Measurements from ENCODE around the gene TOLLIP. TPM values are rescaled to one million over a fixed set of nuclear protein-coding genes. Genes with fewer than 3 reads are reported as not detected.

Gene TOLLIP
- total RNA-seq, 1 donor from 2014 or later = 65.3 TPM

DNA sequence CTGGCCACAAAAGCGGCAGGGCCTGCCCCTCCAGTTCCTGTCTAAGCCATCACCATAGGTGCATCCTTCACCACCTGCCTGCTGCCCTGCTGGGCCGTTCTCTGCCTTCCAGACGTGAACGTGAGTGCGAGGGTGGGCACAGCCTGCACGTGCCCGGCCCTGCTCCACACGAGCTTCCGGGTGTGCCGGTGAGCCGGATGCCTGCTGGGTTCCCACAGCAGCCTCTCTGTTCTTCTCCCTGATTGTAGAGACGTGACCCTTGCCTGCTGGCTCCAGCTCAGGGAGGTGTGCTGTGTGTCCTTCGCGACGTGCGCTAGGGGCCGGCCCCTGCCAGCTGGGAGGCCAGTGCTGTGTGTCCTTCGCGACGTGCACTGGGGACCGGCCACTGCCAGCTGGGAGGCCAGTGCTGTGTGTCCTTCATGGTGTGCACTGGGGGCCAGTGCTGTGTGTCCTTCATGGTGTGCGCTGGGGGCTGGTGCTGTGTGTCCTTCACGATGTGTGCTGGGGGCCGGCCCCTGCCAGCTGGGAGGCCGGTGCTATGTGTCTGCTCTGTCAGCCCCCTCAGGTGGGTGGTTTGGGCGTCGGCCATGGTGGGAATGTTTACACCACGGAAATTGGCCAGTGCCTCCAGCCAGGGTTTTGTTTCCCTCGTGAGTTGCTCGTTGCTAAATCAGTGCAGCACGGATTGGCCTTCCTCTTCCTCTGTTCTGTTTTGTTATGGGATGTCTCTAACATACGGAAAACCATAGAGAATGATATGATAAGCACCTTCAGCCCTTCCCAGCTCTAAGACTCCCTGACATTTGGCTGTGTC, 44.9 kb upstream of the TOLLIP start:
- no peak overlapping the region for H3K4me3 Mint-ChIP-seq (ENCODE audit: unreplicated experiment)
- DNase-seq (ENCODE audit: low spot score) = no peak
- no peaks in the 10 kb centered on the region for H3K4me1 Mint-ChIP-seq (ENCODE audit: unreplicated experiment)
- peaks cover 4% of the 10 kb centered on the region for H3K36me3 Mint-ChIP-seq (ENCODE audit: low read depth, unreplicated experiment)
- TF ChIP-seq, protein P1, sequence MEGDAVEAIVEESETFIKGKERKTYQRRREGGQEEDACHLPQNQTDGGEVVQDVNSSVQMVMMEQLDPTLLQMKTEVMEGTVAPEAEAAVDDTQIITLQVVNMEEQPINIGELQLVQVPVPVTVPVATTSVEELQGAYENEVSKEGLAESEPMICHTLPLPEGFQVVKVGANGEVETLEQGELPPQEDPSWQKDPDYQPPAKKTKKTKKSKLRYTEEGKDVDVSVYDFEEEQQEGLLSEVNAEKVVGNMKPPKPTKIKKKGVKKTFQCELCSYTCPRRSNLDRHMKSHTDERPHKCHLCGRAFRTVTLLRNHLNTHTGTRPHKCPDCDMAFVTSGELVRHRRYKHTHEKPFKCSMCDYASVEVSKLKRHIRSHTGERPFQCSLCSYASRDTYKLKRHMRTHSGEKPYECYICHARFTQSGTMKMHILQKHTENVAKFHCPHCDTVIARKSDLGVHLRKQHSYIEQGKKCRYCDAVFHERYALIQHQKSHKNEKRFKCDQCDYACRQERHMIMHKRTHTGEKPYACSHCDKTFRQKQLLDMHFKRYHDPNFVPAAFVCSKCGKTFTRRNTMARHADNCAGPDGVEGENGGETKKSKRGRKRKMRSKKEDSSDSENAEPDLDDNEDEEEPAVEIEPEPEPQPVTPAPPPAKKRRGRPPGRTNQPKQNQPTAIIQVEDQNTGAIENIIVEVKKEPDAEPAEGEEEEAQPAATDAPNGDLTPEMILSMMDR (IDR thresholded peaks at IDR 0.05; ENCODE audit: unreplicated experiment) = no peak
- H3K27ac Mint-ChIP-seq (ENCODE audit: unreplicated experiment) = peak overlapping the region; percentile 3
- peaks cover 5% of the 10 kb centered on the region for H3K27me3 Mint-ChIP-seq (ENCODE audit: unreplicated experiment)
- H3K9me3 Mint-ChIP-seq (ENCODE audit: unreplicated experiment) = no peaks in the 10 kb centered on the region

- no peak for DNase-seq (ENCODE audit: low spot score)
- Mint-ChIP-seq H3K27me3 (ENCODE audit: unreplicated experiment) (peaks cover 5% of the 10 kb centered on the region), H3K9me3 (ENCODE audit: unreplicated experiment) (no peaks in the 10 kb centered on the region), H3K36me3 (ENCODE audit: low read depth, unreplicated experiment) (peaks cover 4% of the 10 kb centered on the region), H3K4me3 (ENCODE audit: unreplicated experiment) (no peak overlapping the region), H3K4me1 (ENCODE audit: unreplicated experiment) (no peaks in the 10 kb centered on the region), H3K27ac (ENCODE audit: unreplicated experiment) (no peak overlapping the region)
- TF ChIP-seq, protein P1 (IDR thresholded peaks at IDR 0.05; ENCODE audit: unreplicated experiment) = no peak
Measured at GRCh38 chr11:1353383-1354124, 44.1 kb upstream of the TOLLIP start.

DNA sequence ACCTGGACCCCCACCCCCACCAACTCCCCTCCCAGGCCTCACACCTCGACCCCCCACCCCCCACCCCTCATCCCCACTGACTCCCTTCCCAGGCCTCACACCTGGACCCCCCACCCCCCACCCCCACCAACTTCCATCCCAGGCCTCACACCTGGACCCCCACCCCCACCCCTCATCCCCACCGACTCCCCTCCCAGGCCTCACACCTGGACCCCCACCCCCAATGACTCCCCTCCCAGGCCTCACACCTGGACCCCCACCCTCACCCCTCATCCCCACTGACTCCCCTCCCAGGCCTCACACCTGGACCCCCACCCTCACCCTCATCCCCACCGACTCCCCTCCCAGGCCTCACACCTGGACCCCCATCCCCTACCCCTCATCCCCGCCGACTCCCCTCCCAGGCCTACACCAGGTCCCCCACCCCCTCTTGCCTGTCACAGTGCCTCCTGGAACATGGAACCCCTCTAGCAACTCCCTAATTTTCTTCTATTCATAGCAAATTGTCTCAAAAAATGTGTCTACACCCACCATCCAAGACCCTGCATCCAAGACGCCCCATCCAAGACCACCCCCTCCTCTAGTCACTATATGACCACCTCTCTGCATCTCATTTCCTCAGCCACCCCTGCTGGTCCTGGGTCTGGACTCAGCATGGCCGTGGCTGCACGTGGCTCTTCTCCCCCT, 43.4 kb upstream of the TOLLIP start:
- no peaks in the 10 kb centered on the region for H3K9me3 Mint-ChIP-seq (ENCODE audit: unreplicated experiment)

GRCh38 chr11:1351278-1351937, 42.0 kb upstream of the TOLLIP start:
- no peaks in the 10 kb centered on the region for H3K4me1 Mint-ChIP-seq (ENCODE audit: unreplicated experiment)

More for the DNA sequence above, 43.4 kb upstream of the TOLLIP start:
- Mint-ChIP-seq H3K4me1 (ENCODE audit: unreplicated experiment) (no peaks in the 10 kb centered on the region), H3K27ac (ENCODE audit: unreplicated experiment) (no peak overlapping the region), H3K4me3 (ENCODE audit: unreplicated experiment) (no peak overlapping the region), H3K27me3 (ENCODE audit: unreplicated experiment) (peaks cover 7% of the 10 kb centered on the region), H3K36me3 (ENCODE audit: low read depth, unreplicated experiment) (peaks cover 4% of the 10 kb centered on the region)
- TF ChIP-seq, protein P1 (IDR thresholded peaks at IDR 0.05; ENCODE audit: unreplicated experiment) = no peak
- no peak for DNase-seq (ENCODE audit: low spot score)

More at GRCh38 chr11:1351278-1351937, 42.0 kb upstream of the TOLLIP start:
- Mint-ChIP-seq H3K36me3 (ENCODE audit: low read depth, unreplicated experiment) (no peaks in the 10 kb centered on the region), H3K4me3 (ENCODE audit: unreplicated experiment) (no peak overlapping the region), H3K27me3 (ENCODE audit: unreplicated experiment) (peaks cover 8% of the 10 kb centered on the region), H3K27ac (ENCODE audit: unreplicated experiment) (peak overlapping the region; percentile 27), H3K9me3 (ENCODE audit: unreplicated experiment) (no peaks in the 10 kb centered on the region)
- TF ChIP-seq, protein P1 (IDR thresholded peaks at IDR 0.05; ENCODE audit: unreplicated experiment) = no peak
- DNase-seq (ENCODE audit: low spot score) = no peak
